HG02943 (cell line): Measurements from ENCODE around the gene C1QTNF7.

ENCODE experiments used
- ATAC-seq: cut with Tn5 transposase; IDR thresholded peaks from one replicate; pipeline ENCODE4 v1.9.1; 2021; ENCODE audit warnings: mild to moderate bottlenecking, low read depth, moderate library complexity; ENCODE audit not compliant: unreplicated experiment

C1QTNF7 gene

GRCh38 chr4:15427701-15428100 lies at the start of gene C1QTNF7:
Gene C1QTNF7, plus strand, starts transcription at chr4:15428033. Its CDS starts 7,711 bp downstream, at chr4:15435744.
- no peak for ATAC-seq

GRCh38 chr4:15378062-15378461 lies 49.8 kb upstream of the C1QTNF7 start:
- no peak for ATAC-seq

GRCh38 chr4:15378493-15378892 lies 49.3 kb upstream of the C1QTNF7 start:
- no peak for ATAC-seq

GRCh38 chr4:15381806-15382338 lies 46.0 kb upstream of the C1QTNF7 start:
- ATAC-seq: no peak

GRCh38 chr4:15382669-15383273 lies 45.1 kb upstream of the C1QTNF7 start:
- no peak for ATAC-seq

- no peak for ATAC-seq
Observed at GRCh38 chr4:15385515-15385914, 42.3 kb upstream of the C1QTNF7 start.

GRCh38 chr4:15385928-15386327 lies 41.9 kb upstream of the C1QTNF7 start:
- ATAC-seq: no peak

- no peak for ATAC-seq
Observed at GRCh38 chr4:15390494-15390893, 37.3 kb upstream of the C1QTNF7 start.

GRCh38 chr4:15392053-15392805 lies 35.6 kb upstream of the C1QTNF7 start:
- no peak for ATAC-seq

- no peak for ATAC-seq
Observed at GRCh38 chr4:15395311-15395710, 32.5 kb upstream of the C1QTNF7 start.

GRCh38 chr4:15396157-15396800 lies 31.6 kb upstream of the C1QTNF7 start:
- no peak for ATAC-seq

GRCh38 chr4:15398001-15398400 lies 29.8 kb upstream of the C1QTNF7 start:
- no peak for ATAC-seq

GRCh38 chr4:15398732-15399131 lies 29.1 kb upstream of the C1QTNF7 start:
- no peak for ATAC-seq

GRCh38 chr4:15400226-15400625 lies 27.6 kb upstream of the C1QTNF7 start:
- ATAC-seq: no peak

GRCh38 chr4:15400981-15401671 lies 26.7 kb upstream of the C1QTNF7 start:
- ATAC-seq: peak; percentile 54

- ATAC-seq: no peak
Observed at GRCh38 chr4:15402146-15402545, 25.7 kb upstream of the C1QTNF7 start.

GRCh38 chr4:15402974-15403373 lies 24.9 kb upstream of the C1QTNF7 start:
- no peak for ATAC-seq

GRCh38 chr4:15405018-15405417 lies 22.8 kb upstream of the C1QTNF7 start:
- ATAC-seq: no peak

GRCh38 chr4:15410750-15411149 lies 17.1 kb upstream of the C1QTNF7 start:
- ATAC-seq: no peak

GRCh38 chr4:15412461-15412860 lies 15.4 kb upstream of the C1QTNF7 start:
- ATAC-seq: no peak
